Bronchial epithelial cell (primary cell): Measurements from ENCODE around the gene ZSWIM8. TPM values are rescaled to one million over a fixed set of nuclear protein-coding genes. Genes with fewer than 3 reads are reported as not detected.

ENCODE experiments used
- DNase-seq: peaks from one replicate; pipeline ENCODE4 v3.0.0-alpha.2; 2010; ENCODE audit warnings: low read depth
- FAIRE-seq: peaks from 2 replicates; lab custom pipeline; 2011; peaks lifted over from hg19 to GRCh38; lab: Jason Lieb, UNC
- H3K27me3 ChIP-seq: 2 replicates; pipeline ENCODE4 v1.5.1; 2011; ENCODE audit warnings: low read length; ENCODE audit not compliant: control insufficient read depth, insufficient read depth
- H3K36me3 ChIP-seq: 2 replicates; pipeline ENCODE4 v1.5.1; 2011; ENCODE audit warnings: low read length; ENCODE audit not compliant: control insufficient read depth, insufficient read depth
- H3K4me3 ChIP-seq: 2 replicates; pipeline ENCODE4 v1.5.1; 2011; ENCODE audit warnings: mild to moderate bottlenecking, low read depth, low read length, control low read depth
- CTCF ChIP-seq: IDR thresholded peaks from 2 replicates; pipeline ENCODE4 v1.5.1; 2011; ENCODE audit warnings: mild to moderate bottlenecking, moderate library complexity, low read length, control low read depth, inconsistent platforms; ENCODE audit not compliant: insufficient read depth, severe bottlenecking
- total RNA-seq: library from RNA; depleted of rRNA; stranded (reverse); fragments of >200 nt; gene quantifications from 2 replicates; pipeline ENCODE4 v1.2.1, GENCODE V29; 2014

ZSWIM8 gene
- total RNA-seq, 1 donor from 2014 or later, result 27.1 TPM

DNA sequence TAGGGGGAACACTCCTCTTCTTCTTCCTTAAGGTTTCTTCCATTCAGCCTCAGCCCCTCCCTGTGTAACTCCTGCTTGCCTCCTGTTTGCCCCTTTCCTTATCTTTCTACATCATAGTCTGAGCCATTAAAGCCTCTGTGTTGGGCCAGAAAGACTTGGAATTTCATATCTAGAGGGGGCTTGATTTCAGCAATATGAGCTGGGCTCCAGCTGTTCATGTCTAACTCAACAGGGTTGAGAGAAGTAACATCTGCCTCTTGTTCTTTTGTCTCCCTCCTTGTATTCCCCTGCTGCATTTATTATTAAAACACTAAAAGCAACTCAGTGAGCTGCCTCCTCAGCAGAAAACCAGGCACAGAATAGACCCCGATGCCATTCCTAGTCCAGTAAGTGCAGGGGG, 23.6 kb upstream of the ZSWIM8 start:
- no peak for TF ChIP-seq CTCF
- H3K27me3 ChIP-seq, result no peaks in the 10 kb centered on the region
- DNase-seq (no peak), FAIRE-seq (no peak)
- peaks cover 44% of the 10 kb centered on the region for H3K36me3 ChIP-seq
- H3K4me3 ChIP-seq, result no peak overlapping the region

DNA sequence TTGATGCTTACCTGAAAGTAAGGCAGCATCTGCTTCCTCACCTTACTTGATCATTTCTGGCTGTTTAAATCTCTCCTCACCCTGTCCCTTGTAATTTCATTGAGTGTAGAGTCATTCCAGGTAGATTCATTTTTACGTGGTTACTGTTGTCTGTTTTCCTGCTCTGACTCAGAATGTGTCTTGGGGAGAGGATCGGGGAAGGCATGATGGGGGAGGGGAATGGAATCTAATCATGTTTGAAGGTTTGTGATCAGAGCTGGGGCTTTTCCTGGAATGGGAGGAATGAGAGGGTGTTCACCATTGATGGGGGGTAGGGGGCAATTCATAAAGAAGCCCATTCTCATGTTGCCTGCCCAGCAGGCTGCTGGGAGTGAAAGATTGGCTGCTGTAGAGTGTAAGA, 22.5 kb upstream of the ZSWIM8 start:
- no peaks in the 10 kb centered on the region for H3K27me3 ChIP-seq
- no peak for TF ChIP-seq CTCF
- DNase-seq (peak; percentile 91), FAIRE-seq (no peak)
- H3K4me3 ChIP-seq, result no peak overlapping the region
- peaks cover 47% of the 10 kb centered on the region for H3K36me3 ChIP-seq

DNA sequence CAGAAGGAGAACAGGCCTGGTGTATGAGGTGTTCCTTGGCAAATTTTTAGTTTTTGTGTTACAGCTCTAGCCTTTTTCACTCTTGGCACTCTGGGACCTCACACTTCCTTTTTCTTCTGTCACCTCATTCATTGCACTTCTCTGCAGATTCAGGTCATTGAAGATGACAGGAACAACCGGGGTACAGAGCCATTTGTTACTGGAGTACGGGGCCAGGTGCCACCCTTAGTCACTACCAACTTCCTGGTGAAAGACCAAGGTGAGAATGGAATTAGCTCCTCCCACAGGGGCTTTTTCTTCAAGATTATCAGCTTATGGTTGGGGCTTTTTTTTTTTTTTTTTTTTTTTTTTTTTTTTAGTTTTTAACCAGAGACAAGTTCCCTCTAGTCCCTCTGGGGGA, 22.1 kb upstream of the ZSWIM8 start:
- DNase-seq (no peak), FAIRE-seq (no peak)
- Histone ChIP-seq H3K4me3 (no peak overlapping the region), H3K27me3 (no peaks in the 10 kb centered on the region), H3K36me3 (peaks cover 47% of the 10 kb centered on the region)
- no peak for TF ChIP-seq CTCF

DNA sequence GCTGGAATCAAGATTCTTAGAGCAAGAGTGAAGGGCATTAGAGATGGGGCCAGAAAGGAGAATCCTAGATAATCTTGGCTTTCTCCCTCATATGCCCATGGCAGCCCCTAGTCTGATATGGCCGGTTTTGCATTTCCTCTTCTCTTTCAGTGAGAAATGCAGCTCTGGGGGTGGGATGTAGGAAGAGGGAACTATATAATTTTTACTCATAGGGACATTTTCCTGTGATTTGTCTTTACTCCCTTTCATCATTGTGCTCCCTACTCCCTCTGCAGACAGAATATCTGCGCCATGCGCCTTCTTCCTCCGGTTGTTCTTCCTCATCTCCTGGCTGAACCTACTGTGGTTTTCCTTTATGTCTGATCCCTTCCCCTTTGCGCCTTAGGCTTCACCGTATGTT, 20.3 kb upstream of the ZSWIM8 start:
- FAIRE-seq, result no peak
- peaks cover 53% of the 10 kb centered on the region for H3K36me3 ChIP-seq

DNA sequence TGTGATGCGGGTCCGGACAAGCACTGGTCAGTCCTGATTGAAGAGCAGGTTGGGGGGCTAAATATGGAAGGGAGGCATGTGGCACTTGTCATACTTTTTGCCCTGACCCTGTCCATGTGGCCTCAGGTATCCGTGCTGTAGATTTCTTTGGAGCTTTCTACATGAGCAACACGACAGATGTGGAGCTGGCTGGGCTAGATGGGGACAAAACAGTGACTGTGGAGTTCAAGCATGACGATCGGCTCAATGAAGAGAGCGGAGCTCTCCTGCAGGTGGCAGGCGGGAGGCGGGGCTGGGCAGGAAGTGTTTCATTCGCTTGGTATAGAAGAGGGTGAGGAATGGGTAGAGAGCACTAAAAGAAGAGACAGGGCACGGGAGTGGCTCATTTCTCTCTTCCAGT, 16.5 kb upstream of the ZSWIM8 start:
- no peak for DNase-seq
- FAIRE-seq, result no peak
- peaks cover 40% of the 10 kb centered on the region for H3K36me3 ChIP-seq
- peak; percentile 36 for TF ChIP-seq CTCF
- H3K27me3 ChIP-seq, result no peaks in the 10 kb centered on the region
- H3K4me3 ChIP-seq, result no peak overlapping the region

More for the DNA sequence above, 20.3 kb upstream of the ZSWIM8 start:
- Histone ChIP-seq H3K27me3 (no peaks in the 10 kb centered on the region), H3K4me3 (no peak overlapping the region)
- no peak for TF ChIP-seq CTCF
- no peak for DNase-seq

DNA sequence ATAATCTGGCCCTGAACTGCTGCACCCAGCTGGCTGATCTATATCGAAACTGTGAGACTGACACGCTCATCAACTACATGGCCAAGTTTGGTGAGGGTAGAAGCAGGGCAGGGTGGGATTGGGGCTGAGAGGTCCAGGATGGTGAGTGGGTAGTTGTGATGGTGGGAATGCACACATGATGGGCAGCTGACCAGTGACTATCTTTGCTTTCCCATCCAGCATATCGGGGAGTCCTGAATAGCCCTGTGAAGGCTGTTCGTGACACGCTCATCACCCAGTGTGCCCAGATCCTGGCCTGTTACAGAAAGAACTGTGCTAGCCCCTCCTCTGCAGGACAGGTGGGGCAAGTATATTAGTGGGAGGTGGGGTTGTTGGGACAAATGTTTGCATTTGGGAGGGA, 16.0 kb upstream of the ZSWIM8 start:
- TF ChIP-seq CTCF, result no peak

More for the DNA sequence above, 16.0 kb upstream of the ZSWIM8 start:
- FAIRE-seq, result no peak
- DNase-seq, result no peak
- Histone ChIP-seq H3K4me3 (no peak overlapping the region), H3K36me3 (peaks cover 39% of the 10 kb centered on the region), H3K27me3 (no peaks in the 10 kb centered on the region)
